Measurements from ENCODE around the gene MPPED2. TPM values are rescaled to one million over a fixed set of nuclear protein-coding genes. Genes with fewer than 3 reads are reported as not detected.

MPPED2 gene
- polyA plus RNA-seq, 1 donor (not counting 4 experiments of a cell fraction or from before 2014, with no cell fraction given) = not detected

DNA sequence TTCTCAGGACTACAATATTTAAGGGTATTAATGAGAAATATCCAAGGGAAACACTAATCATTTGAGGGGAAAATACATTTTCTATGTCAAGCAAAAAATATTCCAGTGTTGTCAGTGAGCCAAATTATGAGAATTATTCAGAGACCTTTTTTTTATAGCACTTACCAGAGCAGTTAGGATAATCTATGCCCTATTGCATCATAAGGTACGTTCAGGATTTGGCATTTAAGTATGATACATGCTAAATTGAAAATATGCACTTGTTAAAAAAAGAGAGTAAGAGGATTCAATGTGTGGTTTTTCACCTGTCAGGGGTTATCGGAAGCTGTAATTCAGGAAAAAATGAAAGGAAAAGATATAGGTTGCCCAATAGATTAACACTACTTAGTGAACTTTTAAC is 17.2 kb upstream of the MPPED2 start:
- H4K20me1 ChIP-seq (ENCODE audit: control insufficient read depth, extremely low read depth, insufficient read depth, low read length) = no peaks in the 10 kb centered on the region
- H3K27ac ChIP-seq (ENCODE audit: control insufficient read depth, insufficient read depth, low read length) = no peak overlapping the region
- H3K9ac ChIP-seq (ENCODE audit: control insufficient read depth, extremely low read depth, insufficient read depth, low read length) = no peak overlapping the region
- no peaks in the 10 kb centered on the region for H3K9me3 ChIP-seq (ENCODE audit: control insufficient read depth, low read depth, low read length)
- no peaks in the 10 kb centered on the region for H3K4me1 ChIP-seq (ENCODE audit: control insufficient read depth, extremely low read depth, insufficient read depth, low read length)
- DNase-seq (ENCODE audit: low read depth, low spot score) (no peak), FAIRE-seq (no peak)
- no peaks in the 10 kb centered on the region for H3K36me3 ChIP-seq (ENCODE audit: control insufficient read depth in 2 of 2, extremely low read depth in 1 of 2, insufficient read depth in 2 of 2, low read length in 2 of 2)
- no peaks in the 10 kb centered on the region for H3K9me1 ChIP-seq (ENCODE audit: control insufficient read depth, extremely low read depth, insufficient read depth, low read length)
- no peak overlapping the region for H3K4me2 ChIP-seq (ENCODE audit: control insufficient read depth, extremely low read depth, insufficient read depth, low read depth, low read length)
- H2AFZ ChIP-seq (ENCODE audit: control insufficient read depth, low read length) = no peak overlapping the region
- dilution Hi-C loops (cut with MboI; ENCODE audit: extremely low pct_ligation_motif_present, low sequenced_read_pairs) = no loop called here
- no peaks in the 10 kb centered on the region for H3K79me2 ChIP-seq (ENCODE audit: control insufficient read depth, insufficient read depth, low read length)
- no peak for TF ChIP-seq EZH2 (IDR thresholded peaks at IDR 0.05; ENCODE audit: low read length)
- TF ChIP-seq, protein P1, sequence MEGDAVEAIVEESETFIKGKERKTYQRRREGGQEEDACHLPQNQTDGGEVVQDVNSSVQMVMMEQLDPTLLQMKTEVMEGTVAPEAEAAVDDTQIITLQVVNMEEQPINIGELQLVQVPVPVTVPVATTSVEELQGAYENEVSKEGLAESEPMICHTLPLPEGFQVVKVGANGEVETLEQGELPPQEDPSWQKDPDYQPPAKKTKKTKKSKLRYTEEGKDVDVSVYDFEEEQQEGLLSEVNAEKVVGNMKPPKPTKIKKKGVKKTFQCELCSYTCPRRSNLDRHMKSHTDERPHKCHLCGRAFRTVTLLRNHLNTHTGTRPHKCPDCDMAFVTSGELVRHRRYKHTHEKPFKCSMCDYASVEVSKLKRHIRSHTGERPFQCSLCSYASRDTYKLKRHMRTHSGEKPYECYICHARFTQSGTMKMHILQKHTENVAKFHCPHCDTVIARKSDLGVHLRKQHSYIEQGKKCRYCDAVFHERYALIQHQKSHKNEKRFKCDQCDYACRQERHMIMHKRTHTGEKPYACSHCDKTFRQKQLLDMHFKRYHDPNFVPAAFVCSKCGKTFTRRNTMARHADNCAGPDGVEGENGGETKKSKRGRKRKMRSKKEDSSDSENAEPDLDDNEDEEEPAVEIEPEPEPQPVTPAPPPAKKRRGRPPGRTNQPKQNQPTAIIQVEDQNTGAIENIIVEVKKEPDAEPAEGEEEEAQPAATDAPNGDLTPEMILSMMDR (optimal IDR thresholded peaks at IDR 0.05 in 1 of 3, IDR thresholded peaks at IDR 0.05 in 1 of 3, conservative IDR thresholded peaks at IDR 0.05 in 1 of 3; ENCODE audit: extremely low read depth in 1 of 3, insufficient read depth in 2 of 3, low read length in 3 of 3) = no peak
- no peak overlapping the region for H3K4me3 ChIP-seq (ENCODE audit: control insufficient read depth in 2 of 3, extremely low read depth in 1 of 3, insufficient read depth in 2 of 3, low read depth in 1 of 3, low read length in 3 of 3)
- no peaks in the 10 kb centered on the region for H3K27me3 ChIP-seq (ENCODE audit: control insufficient read depth, extremely low read depth, insufficient read depth, low read length)

DNA sequence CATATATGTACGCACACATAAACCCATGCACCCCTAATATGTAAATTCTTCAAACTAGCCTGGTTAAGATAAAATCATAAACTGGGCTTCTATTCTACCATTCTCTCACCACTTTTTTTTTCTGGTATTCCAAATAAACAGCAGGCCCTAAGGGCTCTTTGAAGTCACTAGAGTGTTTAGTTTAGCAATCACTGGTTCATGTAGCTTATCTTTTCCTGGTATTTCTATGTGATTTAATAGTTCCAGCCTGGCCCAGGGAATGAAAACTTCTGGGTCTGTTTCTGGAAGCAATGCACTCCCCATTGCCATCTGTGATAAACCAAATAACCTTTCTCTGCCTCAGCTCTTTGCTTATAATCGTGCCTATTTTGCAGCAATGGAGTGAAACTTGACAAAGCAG is 10.7 kb upstream of the MPPED2 start:
- TF ChIP-seq, protein P1 (optimal IDR thresholded peaks at IDR 0.05 in 1 of 3, IDR thresholded peaks at IDR 0.05 in 1 of 3, conservative IDR thresholded peaks at IDR 0.05 in 1 of 3; ENCODE audit: extremely low read depth in 1 of 3, insufficient read depth in 2 of 3, low read length in 3 of 3) = no peak
- no peak for TF ChIP-seq EZH2 (IDR thresholded peaks at IDR 0.05; ENCODE audit: low read length)
- Histone ChIP-seq H4K20me1 (ENCODE audit: control insufficient read depth, extremely low read depth, insufficient read depth, low read length) (no peaks in the 10 kb centered on the region), H3K9ac (ENCODE audit: control insufficient read depth, extremely low read depth, insufficient read depth, low read length) (no peak overlapping the region), H3K9me3 (ENCODE audit: control insufficient read depth, low read depth, low read length) (no peaks in the 10 kb centered on the region), H3K27ac (ENCODE audit: control insufficient read depth, insufficient read depth, low read length) (no peak overlapping the region), H3K4me3 (ENCODE audit: control insufficient read depth in 2 of 3, extremely low read depth in 1 of 3, insufficient read depth in 2 of 3, low read depth in 1 of 3, low read length in 3 of 3) (no peak overlapping the region), H3K36me3 (ENCODE audit: control insufficient read depth in 2 of 2, extremely low read depth in 1 of 2, insufficient read depth in 2 of 2, low read length in 2 of 2) (no peaks in the 10 kb centered on the region), H3K9me1 (ENCODE audit: control insufficient read depth, extremely low read depth, insufficient read depth, low read length) (no peaks in the 10 kb centered on the region), H2AFZ (ENCODE audit: control insufficient read depth, low read length) (no peak overlapping the region), H3K79me2 (ENCODE audit: control insufficient read depth, insufficient read depth, low read length) (no peaks in the 10 kb centered on the region), H3K27me3 (ENCODE audit: control insufficient read depth, extremely low read depth, insufficient read depth, low read length) (no peaks in the 10 kb centered on the region), H3K4me1 (ENCODE audit: control insufficient read depth, extremely low read depth, insufficient read depth, low read length) (no peaks in the 10 kb centered on the region), H3K4me2 (ENCODE audit: control insufficient read depth, extremely low read depth, insufficient read depth, low read depth, low read length) (no peak overlapping the region)
- dilution Hi-C loops (cut with MboI; ENCODE audit: extremely low pct_ligation_motif_present, low sequenced_read_pairs) = no loop called here
- no peak for FAIRE-seq
- DNase-seq (ENCODE audit: low read depth, low spot score) = no peak

Data from keratinocyte (primary cell).